ENCODE measurements around the gene PCGF2.

Gene PCGF2

GRCh38 chr17:38751144-38751807 is 3.1 kb upstream of the PCGF2 start:
- ChIA-PET CTCF (interaction anchor here (0.6 to 1.1 kb wide), 4 partner anchors 10 to 236 kb away, joined by 4 to 7 read pairs (median 6); no protein-coding TSS in a partner anchor), POLR2A (interaction anchor here (0.6 to 2.8 kb wide), 15 partner anchors 16 to 400 kb away, joined by 3 to 20 read pairs (median 6); partner anchors contain the start of genes LASP1, MLLT6, RPL23 and SOCS7)
- peak overlapping the region; percentile 27 for H3K4me3 ChIP-seq (ENCODE audit: low read depth, low read length)
- H3K36me3 ChIP-seq (ENCODE audit: control insufficient read depth in 2 of 2, insufficient read depth in 1 of 2, low read length in 2 of 2), result peaks cover 25 to 26% of the 10 kb centered on the region in 2 experiments
- no peak overlapping the region for H3K27ac ChIP-seq (ENCODE audit: extremely low read depth, low read depth, low read length)
- H3K9me3 ChIP-seq (ENCODE audit: control insufficient read depth, insufficient read depth, low read depth, low read length), result no peaks in the 10 kb centered on the region
- H3K4me1 ChIP-seq (ENCODE audit: control insufficient read depth, insufficient read depth, low read length), result peaks cover 17% of the 10 kb centered on the region
- no peak for TF ChIP-seq ZNF549 (tag by site-specific recombination; IDR thresholded peaks at IDR 0.05)
- peak; percentile 55 for TF ChIP-seq ZNF366 (tag by site-specific recombination; conservative IDR thresholded peaks at IDR 0.05)
- no peak for TF ChIP-seq ZNF292 (tag by site-specific recombination; IDR thresholded peaks at IDR 0.05; ENCODE audit: borderline replicate concordance, low read depth)
- TF ChIP-seq ZNF2 (tag by site-specific recombination; IDR thresholded peaks at IDR 0.05), result peak; percentile 87; the same call in 1 of the 2 replicates
- no peak for TF ChIP-seq GLI4 (tag by site-specific recombination; IDR thresholded peaks at IDR 0.05)
- 0 out of 2 replicates have a peak, but pooled peaks have one; percentile 32 for TF ChIP-seq OVOL3 (tag by site-specific recombination; IDR thresholded peaks at IDR 0.05)
- no peak for TF ChIP-seq YY2 (tag by site-specific recombination; IDR thresholded peaks at IDR 0.05)
- TF ChIP-seq AEBP2 (tag by site-specific recombination; IDR thresholded peaks at IDR 0.05; ENCODE audit: borderline replicate concordance), result no peak
- peak; percentile 87; the same call in 1 of the 2 replicates for TF ChIP-seq ZSCAN23 (tag by site-specific recombination; IDR thresholded peaks at IDR 0.05)
- no peak for TF ChIP-seq ZNF112 (tag by site-specific recombination; IDR thresholded peaks at IDR 0.05)
- peak; percentile 48; the same call in 1 of the 2 replicates for TF ChIP-seq KLF9 (tag by site-specific recombination; IDR thresholded peaks at IDR 0.05; ENCODE audit: low read depth)
- peak; percentile 98 for TF ChIP-seq ZNF362 (tag by site-specific recombination; IDR thresholded peaks at IDR 0.05)
- no peak for TF ChIP-seq ZNF37A (tag by site-specific recombination; IDR thresholded peaks at IDR 0.05)
- TF ChIP-seq ZNF571 (tag by site-specific recombination; IDR thresholded peaks at IDR 0.05), result no peak
- 0 out of 2 replicates have a peak, but pooled peaks have one; percentile 17 for TF ChIP-seq SALL2 (tag by site-specific recombination; IDR thresholded peaks at IDR 0.05; ENCODE audit: borderline replicate concordance)
- no peak for TF ChIP-seq ZNF585B (tag by site-specific recombination; IDR thresholded peaks at IDR 0.05)
- TF ChIP-seq ZNF561 (tag by site-specific recombination; IDR thresholded peaks at IDR 0.05; ENCODE audit: borderline replicate concordance), result no peak; the same call in 1 of the 2 replicates
- TF ChIP-seq ZNF184 (tag by site-specific recombination; IDR thresholded peaks at IDR 0.05), result peak; percentile 47; the same call in 1 of the 2 replicates
- peak; percentile 91 for TF ChIP-seq SCRT2 (tag by site-specific recombination; IDR thresholded peaks at IDR 0.05)
- peak; percentile 48; the same call in 1 of the 2 replicates for TF ChIP-seq ZNF449 (tag by site-specific recombination; IDR thresholded peaks at IDR 0.05)
- no peak for TF ChIP-seq ZNF747 (tag by site-specific recombination; IDR thresholded peaks at IDR 0.05)
- TF ChIP-seq ZNF221 (tag by site-specific recombination; IDR thresholded peaks at IDR 0.05; ENCODE audit: borderline replicate concordance), result no peak
- peak; percentile 86; the same call in 1 of the 2 replicates for TF ChIP-seq ZNF391 (tag by site-specific recombination; IDR thresholded peaks at IDR 0.05; ENCODE audit: borderline replicate concordance, low read depth)
- TF ChIP-seq ZNF398 (tag by site-specific recombination; IDR thresholded peaks at IDR 0.05), result no peak
- TF ChIP-seq ZFHX2 (tag by site-specific recombination; conservative IDR thresholded peaks at IDR 0.05), result no peak
- no peak for TF ChIP-seq ZNF645 (tag by site-specific recombination; IDR thresholded peaks at IDR 0.05)
- no peak; the same call in 1 of the 2 replicates for TF ChIP-seq KLF7 (tag by site-specific recombination; IDR thresholded peaks at IDR 0.05; ENCODE audit: borderline replicate concordance)
- TF ChIP-seq MZF1 (tag by site-specific recombination; IDR thresholded peaks at IDR 0.05; ENCODE audit: borderline replicate concordance), result no peak
- TF ChIP-seq KLF8 (tag by site-specific recombination; IDR thresholded peaks at IDR 0.05), result no peak
- no peak for TF ChIP-seq MEIS1 (CRISPR knock-in tag; IDR thresholded peaks at IDR 0.05; ENCODE audit: borderline replicate concordance)
